BJ (cell line): ENCODE results near the gene GAB4. TPM values are rescaled to one million over a fixed set of nuclear protein-coding genes. Genes with fewer than 3 reads are reported as not detected.

Source experiments
- CTCF ChIA-PET: fragments of 350-600 bp; formaldehyde crosslinking; extraction: SDS; loops from one replicate; lab custom pipeline; 2021; ENCODE audit warnings: antibody characterized with exemption, inconsistent platforms; lab: Yijun Ruan, JAX
- POLR2A ChIA-PET: fragments of 300-600 bp; sonication (Branson Sonifier 250); formaldehyde crosslinking; extraction: SDS; loops from one replicate; lab custom pipeline; 2021; ENCODE audit warnings: antibody characterized with exemption; lab: Charles Lee
- DNase-seq: peaks from one replicate; pipeline ENCODE4 v3.0.0-alpha.2; 2011; ENCODE audit warnings: low read depth
- H3K27me3 ChIP-seq: 2 replicates; pipeline ENCODE4 v1.6.0; 2011; ENCODE audit warnings: low read length; ENCODE audit not compliant: control insufficient read depth, insufficient read depth
- H3K36me3 ChIP-seq: 2 replicates; pipeline ENCODE4 v1.5.1; 2011; ENCODE audit warnings: low read length; ENCODE audit not compliant: control insufficient read depth, insufficient read depth
- H3K4me3 ChIP-seq: 2 replicates; pipeline ENCODE4 v1.5.1; 2011; ENCODE audit warnings: low read depth, mild to moderate bottlenecking, control low read depth, low read length
- polyA plus RNA-seq: library from polyadenylated mRNA; depleted of rRNA; stranded (reverse); fragments of >200 nt; gene quantifications from 2 replicates; pipeline ENCODE4 v1.2.3, GENCODE V29; 2011
- TF ChIP-seq, protein P1 (sequence below): IDR thresholded peaks from 2 replicates; pipeline ENCODE4 v1.5.1; 2011; ENCODE audit warnings: low read depth, mild to moderate bottlenecking, control low read depth, inconsistent platforms, low read length, moderate library complexity; ENCODE audit not compliant: insufficient read depth

The GAB4 gene
- polyA plus RNA-seq, 1 experiment = not detected

DNA sequence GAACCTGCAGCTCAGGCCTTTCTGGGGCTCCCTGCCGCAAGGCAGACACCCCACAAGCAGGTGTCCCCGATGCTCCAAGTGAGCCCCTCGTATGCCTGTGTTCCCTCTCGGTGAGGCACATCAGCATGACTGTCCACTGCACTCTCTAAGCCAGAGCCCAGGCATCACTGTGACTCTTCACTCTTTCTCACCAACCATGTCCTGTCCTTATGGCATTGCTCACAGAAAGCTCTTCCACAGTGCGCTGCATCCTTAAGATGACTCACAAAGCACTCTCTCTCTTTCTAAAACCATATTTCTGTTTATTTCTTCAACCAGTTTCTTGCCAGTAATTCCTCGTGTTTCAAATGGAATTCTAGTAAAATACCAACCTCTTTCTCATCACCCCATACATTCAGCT lies 18.1 kb downstream of the GAB4 start:
- TF ChIP-seq, protein P1, sequence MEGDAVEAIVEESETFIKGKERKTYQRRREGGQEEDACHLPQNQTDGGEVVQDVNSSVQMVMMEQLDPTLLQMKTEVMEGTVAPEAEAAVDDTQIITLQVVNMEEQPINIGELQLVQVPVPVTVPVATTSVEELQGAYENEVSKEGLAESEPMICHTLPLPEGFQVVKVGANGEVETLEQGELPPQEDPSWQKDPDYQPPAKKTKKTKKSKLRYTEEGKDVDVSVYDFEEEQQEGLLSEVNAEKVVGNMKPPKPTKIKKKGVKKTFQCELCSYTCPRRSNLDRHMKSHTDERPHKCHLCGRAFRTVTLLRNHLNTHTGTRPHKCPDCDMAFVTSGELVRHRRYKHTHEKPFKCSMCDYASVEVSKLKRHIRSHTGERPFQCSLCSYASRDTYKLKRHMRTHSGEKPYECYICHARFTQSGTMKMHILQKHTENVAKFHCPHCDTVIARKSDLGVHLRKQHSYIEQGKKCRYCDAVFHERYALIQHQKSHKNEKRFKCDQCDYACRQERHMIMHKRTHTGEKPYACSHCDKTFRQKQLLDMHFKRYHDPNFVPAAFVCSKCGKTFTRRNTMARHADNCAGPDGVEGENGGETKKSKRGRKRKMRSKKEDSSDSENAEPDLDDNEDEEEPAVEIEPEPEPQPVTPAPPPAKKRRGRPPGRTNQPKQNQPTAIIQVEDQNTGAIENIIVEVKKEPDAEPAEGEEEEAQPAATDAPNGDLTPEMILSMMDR = no peak
- CTCF ChIA-PET = no interaction called here
- Histone ChIP-seq H3K4me3 (no peak overlapping the region), H3K36me3 (no peaks in the 10 kb centered on the region), H3K27me3 (no peaks in the 10 kb centered on the region)
- POLR2A ChIA-PET = no interaction called here
- DNase-seq = no peak

- POLR2A ChIA-PET = no interaction called here
- TF ChIP-seq, protein P1 = no peak
- CTCF ChIA-PET = no interaction called here
- Histone ChIP-seq H3K36me3 (no peaks in the 10 kb centered on the region), H3K4me3 (no peak overlapping the region), H3K27me3 (no peaks in the 10 kb centered on the region)
- no peak for DNase-seq
Observed at GRCh38 chr22:16988257-16988656, 19.8 kb downstream of the GAB4 start.

DNA sequence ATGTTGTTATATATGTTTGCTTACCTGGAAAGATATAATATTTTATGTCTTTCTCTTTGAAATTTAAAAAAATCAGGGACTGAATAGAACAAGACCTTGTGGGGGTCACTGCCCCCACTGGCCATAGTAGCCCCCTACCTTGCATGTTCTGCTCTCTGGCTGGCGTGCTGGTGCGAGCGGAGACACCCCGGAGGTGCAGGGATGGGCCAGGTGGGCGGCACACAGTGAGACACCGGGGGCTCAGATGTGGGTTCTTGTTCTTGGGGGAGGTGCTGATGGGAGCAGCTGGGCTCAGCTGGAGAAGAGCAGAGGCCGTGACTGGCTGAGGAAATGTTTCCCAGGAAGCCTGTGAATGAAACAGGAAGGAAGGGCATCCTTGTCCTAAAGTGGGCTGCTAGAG lies 20.2 kb downstream of the GAB4 start:
- TF ChIP-seq, protein P1 = no peak
- ChIA-PET CTCF (no interaction called here), POLR2A (no interaction called here)
- Histone ChIP-seq H3K27me3 (no peaks in the 10 kb centered on the region), H3K4me3 (no peak overlapping the region), H3K36me3 (no peaks in the 10 kb centered on the region)
- DNase-seq = no peak

- DNase-seq = no peak
- H3K36me3 ChIP-seq = no peaks in the 10 kb centered on the region
- CTCF ChIA-PET = no interaction called here
- no peak overlapping the region for H3K4me3 ChIP-seq
- TF ChIP-seq, protein P1 = no peak
- H3K27me3 ChIP-seq = no peaks in the 10 kb centered on the region
- POLR2A ChIA-PET = no interaction called here
Observed at GRCh38 chr22:16975155-16975885, 32.7 kb downstream of the GAB4 start.

DNA sequence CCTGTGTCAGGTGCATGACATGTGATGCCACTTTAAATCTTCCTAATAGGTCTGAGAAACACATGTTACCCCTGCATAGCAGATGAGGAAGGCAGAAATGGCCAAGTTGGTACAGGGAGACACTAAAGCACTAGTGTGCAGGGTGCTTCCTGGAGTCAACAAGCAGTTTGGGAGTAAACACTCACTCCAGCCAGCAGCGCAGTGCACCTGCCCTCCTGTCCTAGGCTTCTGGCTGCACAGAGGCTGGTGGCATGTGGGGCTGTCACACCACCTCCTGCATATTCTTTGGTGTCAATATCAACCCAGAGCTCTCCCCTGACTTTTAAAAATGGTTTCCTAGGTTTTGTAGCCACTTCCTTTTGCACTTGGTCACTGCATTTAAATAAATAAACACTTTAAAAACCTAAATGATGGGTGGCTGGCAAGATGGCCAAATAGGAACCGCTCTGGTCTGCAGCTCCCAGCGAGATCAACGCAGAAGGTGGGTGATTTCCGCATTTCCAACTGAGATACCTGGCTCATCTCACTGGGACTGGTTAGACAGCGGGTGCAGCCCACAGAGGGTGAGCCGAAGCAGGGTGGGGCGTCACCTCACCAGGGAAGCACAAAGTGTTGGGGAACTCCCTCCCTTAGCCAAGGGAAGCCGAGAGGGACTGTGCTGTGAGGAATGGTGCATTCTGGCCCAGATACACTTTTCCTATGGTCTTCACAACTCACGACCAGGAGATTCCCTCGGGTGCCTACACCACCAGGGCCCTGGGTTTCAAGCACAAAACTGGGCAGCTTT lies 33.5 kb downstream of the GAB4 start:
- POLR2A ChIA-PET = no interaction called here
- H3K27me3 ChIP-seq = no peaks in the 10 kb centered on the region
- no peak for DNase-seq
- H3K36me3 ChIP-seq = no peaks in the 10 kb centered on the region
- CTCF ChIA-PET = no interaction called here
- TF ChIP-seq, protein P1 = no peak
- no peak overlapping the region for H3K4me3 ChIP-seq
